Measurements from ENCODE around the gene SLC22A3.

DNA sequence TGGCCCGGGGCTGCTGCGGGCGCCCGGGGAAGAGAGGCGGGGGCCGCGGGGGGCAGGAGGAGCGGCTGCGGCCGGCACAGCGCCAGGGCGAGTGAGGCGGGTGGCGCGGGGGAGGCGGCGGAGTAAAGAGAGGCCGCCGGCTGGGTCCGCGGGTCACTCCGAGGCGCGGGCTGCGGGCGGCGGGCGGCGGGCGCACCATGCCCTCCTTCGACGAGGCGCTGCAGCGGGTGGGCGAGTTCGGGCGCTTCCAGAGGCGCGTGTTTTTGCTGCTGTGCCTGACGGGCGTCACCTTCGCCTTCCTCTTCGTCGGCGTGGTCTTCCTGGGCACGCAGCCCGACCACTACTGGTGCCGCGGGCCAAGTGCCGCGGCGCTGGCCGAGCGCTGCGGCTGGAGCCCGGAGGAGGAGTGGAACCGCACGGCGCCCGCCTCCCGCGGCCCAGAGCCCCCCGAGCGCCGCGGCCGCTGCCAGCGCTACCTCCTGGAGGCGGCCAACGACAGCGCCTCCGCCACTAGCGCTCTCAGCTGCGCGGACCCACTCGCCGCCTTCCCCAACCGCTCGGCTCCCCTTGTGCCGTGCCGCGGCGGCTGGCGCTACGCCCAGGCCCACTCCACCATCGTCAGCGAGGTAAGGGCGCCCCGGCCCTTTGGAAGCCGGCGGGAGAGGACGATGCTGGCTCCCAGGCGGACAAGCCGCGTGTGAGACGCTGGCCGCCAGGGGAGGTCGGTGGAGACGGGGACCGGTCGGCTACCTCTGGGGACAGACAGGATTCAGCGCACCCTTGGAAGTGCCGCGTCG is at the start of gene SLC22A3:
- TF ChIP-seq, protein P1, sequence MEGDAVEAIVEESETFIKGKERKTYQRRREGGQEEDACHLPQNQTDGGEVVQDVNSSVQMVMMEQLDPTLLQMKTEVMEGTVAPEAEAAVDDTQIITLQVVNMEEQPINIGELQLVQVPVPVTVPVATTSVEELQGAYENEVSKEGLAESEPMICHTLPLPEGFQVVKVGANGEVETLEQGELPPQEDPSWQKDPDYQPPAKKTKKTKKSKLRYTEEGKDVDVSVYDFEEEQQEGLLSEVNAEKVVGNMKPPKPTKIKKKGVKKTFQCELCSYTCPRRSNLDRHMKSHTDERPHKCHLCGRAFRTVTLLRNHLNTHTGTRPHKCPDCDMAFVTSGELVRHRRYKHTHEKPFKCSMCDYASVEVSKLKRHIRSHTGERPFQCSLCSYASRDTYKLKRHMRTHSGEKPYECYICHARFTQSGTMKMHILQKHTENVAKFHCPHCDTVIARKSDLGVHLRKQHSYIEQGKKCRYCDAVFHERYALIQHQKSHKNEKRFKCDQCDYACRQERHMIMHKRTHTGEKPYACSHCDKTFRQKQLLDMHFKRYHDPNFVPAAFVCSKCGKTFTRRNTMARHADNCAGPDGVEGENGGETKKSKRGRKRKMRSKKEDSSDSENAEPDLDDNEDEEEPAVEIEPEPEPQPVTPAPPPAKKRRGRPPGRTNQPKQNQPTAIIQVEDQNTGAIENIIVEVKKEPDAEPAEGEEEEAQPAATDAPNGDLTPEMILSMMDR (IDR thresholded peaks at IDR 0.05): peak; percentile 8 to 46 (median 38)
- peak; percentile 30 to 44 for TF ChIP-seq POLR2A (IDR thresholded peaks at IDR 0.05)
- TF ChIP-seq POLR2AphosphoS5 (IDR thresholded peaks at IDR 0.05): no peak
- no peak for TF ChIP-seq EP300 (IDR thresholded peaks at IDR 0.05)

Measured in gastroesophageal sphincter (tissue), 3 donors.